Keratinocyte (primary cell): ENCODE measurements around the gene KIF5A. TPM values are rescaled to one million over a fixed set of nuclear protein-coding genes. Genes with fewer than 3 reads are reported as not detected.

Experiments used
- DNase-seq: peaks from one replicate; pipeline ENCODE4 v3.0.0-alpha.2; 2011; ENCODE audit warnings: low read depth, missing footprints, low spot score
- FAIRE-seq: peaks from 2 replicates; lab custom pipeline; 2011; peaks lifted over from hg19 to GRCh38; lab: Jason Lieb, UNC
- H2AFZ ChIP-seq: 2 replicates; pipeline ENCODE4 v1.6.0; 2012; ENCODE audit warnings: low read length, control low read depth, inconsistent platforms; ENCODE audit not compliant: control insufficient read depth
- H3K27ac ChIP-seq: 2 replicates; pipeline ENCODE4 v1.5.1; 2011; ENCODE audit warnings: low read length; ENCODE audit not compliant: control insufficient read depth, insufficient read depth
- H3K27me3 ChIP-seq: 3 replicates; pipeline ENCODE4 v1.6.0; 2011; ENCODE audit warnings: low read length; ENCODE audit not compliant: control insufficient read depth, insufficient read depth; ENCODE audit errors: extremely low read depth
- H3K36me3 ChIP-seq, 2 experiments: 2 replicates in 1 of 2; 3 replicates in 1 of 2; pipeline ENCODE4 v1.5.1; 2011; ENCODE audit warnings: low read length in 2 of 2, mild to moderate bottlenecking in 1 of 2; ENCODE audit not compliant: control insufficient read depth in 2 of 2, insufficient read depth in 2 of 2; ENCODE audit errors: extremely low read depth in 1 of 2
- H3K4me1 ChIP-seq: 3 replicates; pipeline ENCODE4 v1.5.1; 2011; ENCODE audit warnings: low read length; ENCODE audit not compliant: control insufficient read depth, insufficient read depth; ENCODE audit errors: extremely low read depth
- H3K4me2 ChIP-seq: 3 replicates; pipeline ENCODE4 v1.6.0; 2011; ENCODE audit warnings: low read depth, low read length; ENCODE audit not compliant: control insufficient read depth, insufficient read depth; ENCODE audit errors: extremely low read depth
- H3K4me3 ChIP-seq, 3 experiments: fragments of 200-600 bp in 1 of 3; sonication (generic) in 1 of 3; 2 replicates in 2 of 3; 3 replicates in 1 of 3; pipeline ENCODE4 v1.5.1; 2011 to 2016; ENCODE audit warnings: low read length in 3 of 3, mild to moderate bottlenecking in 3 of 3, control low read depth in 2 of 3, inconsistent platforms in 1 of 3, low read depth in 1 of 3, mixed read lengths in 1 of 3, mixed run types in 1 of 3, moderate library complexity in 1 of 3; ENCODE audit not compliant: control insufficient read depth in 2 of 3, insufficient read depth in 2 of 3; ENCODE audit errors: extremely low read depth in 1 of 3
- H3K79me2 ChIP-seq: 2 replicates; pipeline ENCODE4 v1.6.0; 2012; ENCODE audit warnings: low read length; ENCODE audit not compliant: control insufficient read depth, insufficient read depth
- H3K9ac ChIP-seq: 3 replicates; pipeline ENCODE4 v1.6.0; 2011; ENCODE audit warnings: low read length; ENCODE audit not compliant: control insufficient read depth, insufficient read depth; ENCODE audit errors: extremely low read depth
- H3K9me1 ChIP-seq: 3 replicates; pipeline ENCODE4 v1.6.0; 2011; ENCODE audit warnings: low read length; ENCODE audit not compliant: control insufficient read depth, insufficient read depth; ENCODE audit errors: extremely low read depth
- H3K9me3 ChIP-seq: 2 replicates; pipeline ENCODE4 v1.5.1; 2012; ENCODE audit warnings: low read depth, low read length; ENCODE audit not compliant: control insufficient read depth
- H4K20me1 ChIP-seq: 3 replicates; pipeline ENCODE4 v1.6.0; 2011; ENCODE audit warnings: low read length; ENCODE audit not compliant: control insufficient read depth, insufficient read depth; ENCODE audit errors: extremely low read depth
- EZH2 ChIP-seq: IDR thresholded peaks from one replicate; pipeline ENCODE4 v1.6.1; 2012; ENCODE audit warnings: inconsistent platforms, mild to moderate bottlenecking, low read length, moderate library complexity
- dilution Hi-C: fragments of 300-500 bp; cut with MboI; formaldehyde crosslinking; loops from one replicate; pipeline ENCODE4 v1.7.0; 2020; ENCODE audit warnings: low sequenced_read_pairs; ENCODE audit not compliant: extremely low pct_ligation_motif_present
- polyA plus RNA-seq, 5 experiments: library from polyadenylated mRNA; depleted of rRNA in 3 of 5; stranded (reverse) in 3 of 5; stranded (forward) in 1 of 5; unstranded in 1 of 5; fragments of >200 nt; gene quantifications; 1 replicate in 1 of 5; 2 replicates in 3 of 5; 3 replicates in 1 of 5; pipeline versions ENCODE4 v1.2.1 to v1.2.3, GENCODE V29; 2011 to 2012; ENCODE audit warnings: missing spikeins in 2 of 5, low read depth in 1 of 5, low replicate concordance in 1 of 5
- TF ChIP-seq, protein P1 (sequence below), 3 experiments: IDR thresholded peaks in 1 of 3; conservative IDR thresholded peaks in 1 of 3; optimal IDR thresholded peaks in 1 of 3; 2 replicates in 2 of 3; 3 replicates in 1 of 3; pipeline versions ENCODE3 to v1.5.1; 2011; ENCODE audit warnings: low read length in 3 of 3, mild to moderate bottlenecking in 3 of 3, moderate library complexity in 2 of 3, control low read depth in 1 of 3, inconsistent platforms in 1 of 3; ENCODE audit not compliant: insufficient read depth in 2 of 3; ENCODE audit errors: extremely low read depth in 1 of 3

KIF5A gene
- polyA plus RNA-seq, 1 donor (not counting 4 experiments of a cell fraction or from before 2014, with no cell fraction given), result 0.05 TPM

DNA sequence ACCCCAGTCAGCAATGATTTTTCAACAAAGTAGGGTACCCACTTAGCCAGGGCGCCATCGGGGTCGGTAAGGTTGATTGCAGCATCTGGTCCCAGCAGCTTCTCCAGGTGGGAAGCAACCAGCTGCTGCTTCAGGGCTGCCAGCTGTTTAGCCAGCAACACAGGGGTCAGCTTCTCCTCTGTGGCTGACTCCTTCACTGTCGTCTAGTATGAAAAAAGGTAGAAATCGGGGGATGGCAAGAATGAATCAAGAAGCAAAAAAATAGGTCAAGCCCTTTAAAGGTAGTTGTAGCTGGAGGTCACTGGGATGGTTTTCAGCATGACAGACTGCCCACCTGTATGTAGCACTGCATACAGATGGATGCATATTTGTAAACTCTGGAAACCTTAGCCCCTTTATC lies 15.6 kb upstream of the KIF5A start:
- Histone ChIP-seq H3K4me3 (no peak overlapping the region), H3K9ac (no peak overlapping the region), H3K4me2 (no peak overlapping the region), H3K36me3 (peaks cover 36 to 51% of the 10 kb centered on the region in 2 experiments), H2AFZ (no peak overlapping the region), H3K9me1 (no peaks in the 10 kb centered on the region), H3K79me2 (no peaks in the 10 kb centered on the region), H3K27me3 (no peaks in the 10 kb centered on the region), H3K4me1 (no peaks in the 10 kb centered on the region), H3K27ac (no peak overlapping the region), H3K9me3 (no peaks in the 10 kb centered on the region), H4K20me1 (no peaks in the 10 kb centered on the region)
- DNase-seq (no peak), FAIRE-seq (no peak)
- TF ChIP-seq, protein P1, sequence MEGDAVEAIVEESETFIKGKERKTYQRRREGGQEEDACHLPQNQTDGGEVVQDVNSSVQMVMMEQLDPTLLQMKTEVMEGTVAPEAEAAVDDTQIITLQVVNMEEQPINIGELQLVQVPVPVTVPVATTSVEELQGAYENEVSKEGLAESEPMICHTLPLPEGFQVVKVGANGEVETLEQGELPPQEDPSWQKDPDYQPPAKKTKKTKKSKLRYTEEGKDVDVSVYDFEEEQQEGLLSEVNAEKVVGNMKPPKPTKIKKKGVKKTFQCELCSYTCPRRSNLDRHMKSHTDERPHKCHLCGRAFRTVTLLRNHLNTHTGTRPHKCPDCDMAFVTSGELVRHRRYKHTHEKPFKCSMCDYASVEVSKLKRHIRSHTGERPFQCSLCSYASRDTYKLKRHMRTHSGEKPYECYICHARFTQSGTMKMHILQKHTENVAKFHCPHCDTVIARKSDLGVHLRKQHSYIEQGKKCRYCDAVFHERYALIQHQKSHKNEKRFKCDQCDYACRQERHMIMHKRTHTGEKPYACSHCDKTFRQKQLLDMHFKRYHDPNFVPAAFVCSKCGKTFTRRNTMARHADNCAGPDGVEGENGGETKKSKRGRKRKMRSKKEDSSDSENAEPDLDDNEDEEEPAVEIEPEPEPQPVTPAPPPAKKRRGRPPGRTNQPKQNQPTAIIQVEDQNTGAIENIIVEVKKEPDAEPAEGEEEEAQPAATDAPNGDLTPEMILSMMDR (optimal IDR thresholded peaks at IDR 0.05 in 1 of 3, IDR thresholded peaks at IDR 0.05 in 1 of 3, conservative IDR thresholded peaks at IDR 0.05 in 1 of 3; ENCODE audit: extremely low read depth in 1 of 3, insufficient read depth in 2 of 3, low read length in 3 of 3), result no peak
- no peak for TF ChIP-seq EZH2
- dilution Hi-C loops, result no loop called here

DNA sequence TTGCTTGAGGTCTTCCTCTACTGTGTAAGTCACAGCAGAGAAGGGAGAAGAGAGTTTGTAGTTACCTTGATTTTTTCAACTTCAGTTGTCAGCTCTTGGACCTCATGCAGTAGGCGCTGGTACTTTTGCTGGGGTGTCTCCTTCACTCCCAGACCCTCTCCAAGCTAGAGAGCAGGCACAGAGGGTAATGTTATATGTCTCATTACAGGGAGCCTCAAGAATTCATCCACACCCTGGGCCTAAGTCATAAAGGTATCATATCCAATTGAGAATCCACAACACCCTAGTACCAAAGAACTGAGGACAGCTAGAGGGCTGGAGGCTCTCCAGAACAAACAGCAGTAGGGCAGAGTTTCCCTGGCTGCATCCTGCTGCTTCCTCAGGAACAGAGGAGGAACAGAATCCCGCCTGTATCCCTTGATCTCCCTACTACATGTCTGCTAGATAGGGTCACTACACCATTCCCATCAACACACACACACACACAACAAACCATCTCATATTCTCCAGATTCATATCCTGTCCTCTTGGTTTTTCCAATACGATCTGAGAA lies 14.8 kb upstream of the KIF5A start:
- H3K27me3 ChIP-seq, result no peaks in the 10 kb centered on the region
- no peak overlapping the region for H3K4me2 ChIP-seq
- DNase-seq, result no peak
- TF ChIP-seq, protein P1 (optimal IDR thresholded peaks at IDR 0.05 in 1 of 3, IDR thresholded peaks at IDR 0.05 in 1 of 3, conservative IDR thresholded peaks at IDR 0.05 in 1 of 3; ENCODE audit: extremely low read depth in 1 of 3, insufficient read depth in 2 of 3, low read length in 3 of 3), result no peak
- no peak for TF ChIP-seq EZH2
- dilution Hi-C loops, result no loop called here
- H3K9me1 ChIP-seq, result no peaks in the 10 kb centered on the region
- no peak overlapping the region for H3K4me3 ChIP-seq
- H3K79me2 ChIP-seq, result no peaks in the 10 kb centered on the region
- no peaks in the 10 kb centered on the region for H3K4me1 ChIP-seq
- H4K20me1 ChIP-seq, result no peaks in the 10 kb centered on the region
- FAIRE-seq, result no peak
- H3K9me3 ChIP-seq, result no peaks in the 10 kb centered on the region
- no peak overlapping the region for H3K27ac ChIP-seq
- H2AFZ ChIP-seq, result no peak overlapping the region
- peaks cover 30 to 52% of the 10 kb centered on the region in 2 experiments for H3K36me3 ChIP-seq
- no peak overlapping the region for H3K9ac ChIP-seq
